MCF 10A (cell line): Measurements from ENCODE around the gene TMEM140. TPM values are rescaled to one million over a fixed set of nuclear protein-coding genes. Genes with fewer than 3 reads are reported as not detected.
"Not testable (repeated sequence)": the region's sequence is repeated elsewhere in the genome, so short reads cannot be mapped to it uniquely, and the experiment has no call there.

Experiments used
- BruUV-seq: library from RNA; stranded (reverse); fragments of 400-500 nt; replicated peaks from 2 replicates; lab custom pipeline; 2021; lab: Mats Ljungman, UMichigan
- CTCF ChIA-PET: fragments of 300-600 bp; sonication (Branson Sonifier 250); formaldehyde crosslinking; extraction: SDS; loops from one replicate; lab custom pipeline; 2021; ENCODE audit warnings: antibody characterized with exemption, inconsistent platforms; lab: Yijun Ruan, JAX
- POLR2A ChIA-PET: fragments of 300-600, 350-650 bp; sonication (Branson Sonifier 250); formaldehyde crosslinking; extraction: SDS; loops from one replicate; lab custom pipeline; 2020; ENCODE audit warnings: antibody characterized with exemption, inconsistent platforms; lab: Yijun Ruan, JAX
- DNase-seq: peaks from one replicate; pipeline ENCODE4 v3.0.0-alpha.2; 2018; ENCODE audit not compliant: unreplicated experiment
- H3K27ac Mint-ChIP-seq: one replicate; pipeline ENCODE4 v1.8.0; 2022; ENCODE audit warnings: mild to moderate bottlenecking, low read depth, mixed read lengths; ENCODE audit not compliant: unreplicated experiment
- H3K27me3 Mint-ChIP-seq: one replicate; pipeline ENCODE4 v1.8.0; 2022; ENCODE audit warnings: mixed read lengths; ENCODE audit not compliant: insufficient read depth, unreplicated experiment
- H3K36me3 Mint-ChIP-seq: one replicate; pipeline ENCODE4 v1.8.0; 2022; ENCODE audit warnings: mild to moderate bottlenecking, moderate library complexity, mixed read lengths; ENCODE audit not compliant: insufficient read depth, unreplicated experiment
- H3K4me1 Mint-ChIP-seq: one replicate; pipeline ENCODE4 v1.8.0; 2022; ENCODE audit warnings: mixed read lengths; ENCODE audit not compliant: insufficient read depth, unreplicated experiment
- H3K4me3 Mint-ChIP-seq: one replicate; pipeline ENCODE4 v1.8.0; 2022; ENCODE audit warnings: mild to moderate bottlenecking, moderate library complexity, mixed read lengths; ENCODE audit not compliant: unreplicated experiment
- H3K9me3 Mint-ChIP-seq: one replicate; pipeline ENCODE4 v1.8.0; 2022; ENCODE audit warnings: mixed read lengths; ENCODE audit not compliant: unreplicated experiment
- intact Hi-C: fragments of 100-400 bp; cut with micrococcal nuclease; formaldehyde crosslinking; loops from 2 replicates; pipeline ENCODE4 v1.14.1; 2022
- total RNA-seq: library from RNA; stranded (reverse); gene quantifications from 2 replicates; pipeline ENCODE4 v1.2.3, GENCODE V29; 2022
- TF ChIP-seq, protein P1 (sequence below): fragments of 200-600 bp; IDR thresholded peaks from one replicate; pipeline ENCODE4 v1.8.0; 2022; ENCODE audit warnings: antibody characterized with exemption, mild to moderate bottlenecking; ENCODE audit not compliant: unreplicated experiment

TMEM140 gene
- total RNA-seq, 1 experiment from 2014 or later, result not detected

DNA sequence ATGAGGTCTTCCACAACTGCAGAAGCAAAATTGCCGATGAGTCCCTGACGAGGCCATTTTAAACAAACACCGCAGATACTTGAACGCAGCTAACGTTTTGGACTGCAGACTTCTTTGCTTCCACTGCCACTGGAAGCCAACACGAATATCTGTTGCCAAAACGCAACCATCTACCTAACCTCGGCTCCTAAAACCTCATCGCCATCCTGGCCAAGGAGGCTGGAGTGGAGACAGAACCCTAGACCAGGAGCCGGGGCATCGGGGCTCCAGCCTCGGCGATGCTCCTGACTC lies 63.0 kb downstream of the TMEM140 start:
- intact Hi-C loops, result loop anchor here (1.0 kb wide), 1 partner anchor 41 kb away; the partner anchor contains the start of gene CYREN
- Mint-ChIP-seq H3K27me3 (no peaks in the 10 kb centered on the region), H3K4me3 (peak overlapping the region; percentile 91), H3K4me1 (no peaks in the 10 kb centered on the region), H3K27ac (peak overlapping the region; percentile 92), H3K36me3 (peaks cover 7% of the 10 kb centered on the region), H3K9me3 (no peaks in the 10 kb centered on the region)
- DNase-seq, result no peak
- POLR2A ChIA-PET, result interaction anchor here (0.7 to 3.5 kb wide), 14 partner anchors 9 to 841 kb away, joined by 3 to 78 read pairs (median 5); partner anchors contain the start of genes BPGM, CNOT4 and CYREN
- TF ChIP-seq, protein P1, sequence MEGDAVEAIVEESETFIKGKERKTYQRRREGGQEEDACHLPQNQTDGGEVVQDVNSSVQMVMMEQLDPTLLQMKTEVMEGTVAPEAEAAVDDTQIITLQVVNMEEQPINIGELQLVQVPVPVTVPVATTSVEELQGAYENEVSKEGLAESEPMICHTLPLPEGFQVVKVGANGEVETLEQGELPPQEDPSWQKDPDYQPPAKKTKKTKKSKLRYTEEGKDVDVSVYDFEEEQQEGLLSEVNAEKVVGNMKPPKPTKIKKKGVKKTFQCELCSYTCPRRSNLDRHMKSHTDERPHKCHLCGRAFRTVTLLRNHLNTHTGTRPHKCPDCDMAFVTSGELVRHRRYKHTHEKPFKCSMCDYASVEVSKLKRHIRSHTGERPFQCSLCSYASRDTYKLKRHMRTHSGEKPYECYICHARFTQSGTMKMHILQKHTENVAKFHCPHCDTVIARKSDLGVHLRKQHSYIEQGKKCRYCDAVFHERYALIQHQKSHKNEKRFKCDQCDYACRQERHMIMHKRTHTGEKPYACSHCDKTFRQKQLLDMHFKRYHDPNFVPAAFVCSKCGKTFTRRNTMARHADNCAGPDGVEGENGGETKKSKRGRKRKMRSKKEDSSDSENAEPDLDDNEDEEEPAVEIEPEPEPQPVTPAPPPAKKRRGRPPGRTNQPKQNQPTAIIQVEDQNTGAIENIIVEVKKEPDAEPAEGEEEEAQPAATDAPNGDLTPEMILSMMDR, result no peak
- CTCF ChIA-PET, result interaction anchor here (0.6 to 2.4 kb wide), 7 partner anchors 35 to 475 kb away, joined by 3 to 5 read pairs (median 3); no protein-coding TSS in a partner anchor
- no TSS peak for BruUV-seq

DNA sequence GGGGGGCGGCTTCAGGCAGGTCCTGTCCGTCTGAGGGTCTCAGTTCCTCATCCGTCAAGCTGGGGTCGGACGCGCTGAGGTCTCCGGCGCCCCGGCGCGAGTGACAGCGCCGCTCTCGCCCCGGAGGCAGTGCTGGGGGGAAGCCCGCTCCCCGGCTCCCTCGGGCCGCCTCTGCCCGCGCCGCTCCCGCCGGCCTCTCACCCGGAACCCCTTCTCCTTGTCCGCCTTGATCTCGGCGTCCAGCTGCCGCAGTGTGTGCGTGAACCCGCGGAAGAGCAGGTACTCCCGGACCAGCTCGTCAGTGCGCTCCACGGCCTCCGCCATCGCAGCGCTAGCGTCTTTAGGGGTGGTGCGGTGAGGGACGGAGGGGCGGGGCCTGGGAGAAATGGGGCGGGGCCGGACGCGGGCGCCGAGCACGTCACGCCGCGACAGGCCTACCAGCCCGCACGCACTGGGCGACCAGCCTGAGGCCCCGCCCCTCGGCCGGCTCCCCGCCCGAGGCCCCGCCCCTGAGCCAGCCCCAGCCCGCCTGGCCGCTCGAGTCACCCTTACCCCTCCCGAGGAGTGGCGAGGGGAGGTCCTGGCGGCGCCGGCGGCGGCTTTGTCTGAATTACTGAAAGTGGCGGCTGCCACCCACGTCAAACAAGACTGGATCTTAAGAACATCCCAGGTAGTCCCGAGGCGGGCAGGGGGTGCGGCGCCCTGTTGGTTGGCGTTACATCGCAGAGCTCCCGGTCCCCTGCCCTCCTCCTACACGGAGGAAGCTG lies 63.5 kb downstream of the TMEM140 start, which contains the start of gene WDR91:
Gene WDR91 (minus strand): TSS at position 348 of the 767 bp plus-strand sequence. CDS start 24 bp downstream, at position 324.
- no peaks in the 10 kb centered on the region for H3K9me3 Mint-ChIP-seq
- intact Hi-C loops, result loop anchor here (1.0 kb wide), 1 partner anchor 41 kb away; the partner anchor contains the start of gene CYREN
- BruUV-seq, result no TSS peak
- peaks cover 1% of the 10 kb centered on the region for H3K36me3 Mint-ChIP-seq
- H3K4me3 Mint-ChIP-seq, result peak within 1 kb of the TSS; percentile 91
- peak; percentile 94 for DNase-seq
- ChIA-PET CTCF (interaction anchor here (0.6 to 1.2 kb wide), 7 partner anchors 36 to 560 kb away, joined by 3 to 5 read pairs (median 3); no protein-coding TSS in a partner anchor), POLR2A (interaction anchor here (0.5 to 3.5 kb wide), 14 partner anchors 9 to 565 kb away, joined by 3 to 78 read pairs (median 5); partner anchors contain the start of genes BPGM, CNOT4 and CYREN)
- TF ChIP-seq, protein P1, result no peak
- no peaks in the 10 kb centered on the region for H3K4me1 Mint-ChIP-seq
- peak within 1 kb of the TSS; percentile 92 for H3K27ac Mint-ChIP-seq
- H3K27me3 Mint-ChIP-seq, result no peaks in the 10 kb centered on the region

DNA sequence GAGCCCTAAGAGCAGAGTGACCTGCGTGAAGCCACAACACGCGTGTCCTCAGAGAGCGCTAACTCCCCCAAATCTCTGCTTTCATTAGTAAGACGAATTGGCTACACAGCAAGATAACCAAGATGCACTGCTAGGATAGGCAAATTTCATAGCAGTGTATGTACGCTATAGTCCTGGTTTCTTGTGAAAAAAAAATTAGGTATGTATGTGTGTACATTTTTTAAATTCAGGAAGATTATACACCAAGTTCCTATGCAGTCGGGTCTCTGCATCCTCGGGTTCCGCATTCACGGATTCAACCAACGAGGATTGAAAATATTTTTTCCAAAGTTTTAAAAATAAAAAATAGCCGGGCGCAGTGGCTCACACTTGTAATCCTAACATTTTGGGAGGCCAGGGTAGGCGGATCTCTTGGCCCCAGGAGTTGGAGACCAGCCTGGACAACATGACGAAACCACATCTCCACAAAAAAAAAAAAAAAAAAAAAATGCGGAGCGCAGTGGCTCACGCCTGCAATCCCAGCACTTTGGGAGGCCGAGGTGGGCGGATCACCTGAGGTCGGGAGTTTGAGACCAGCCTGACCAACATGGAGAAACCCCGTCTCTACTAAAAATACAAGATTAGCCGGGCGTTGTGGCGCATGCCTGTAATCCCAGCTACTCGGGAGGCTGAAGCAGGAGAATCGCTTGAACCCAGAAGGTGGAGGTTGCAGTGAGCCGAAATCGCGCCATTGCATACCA lies 64.2 kb downstream of the TMEM140 start:
- DNase-seq, result peak; percentile 77
- Mint-ChIP-seq H3K4me3 (peak overlapping the region; percentile 91), H3K27ac (peak overlapping the region; percentile 92)
- intact Hi-C loops, result loop anchor here (1.0 kb wide), 1 partner anchor 42 kb away; the partner anchor contains the start of gene CYREN
- H3K9me3 Mint-ChIP-seq, H3K36me3 Mint-ChIP-seq, BruUV-seq, H3K27me3 Mint-ChIP-seq, H3K4me1 Mint-ChIP-seq: not testable (repeated sequence)
- CTCF ChIA-PET, result interaction anchor here (0.6 to 0.7 kb wide), 2 partner anchors 52 to 561 kb away, joined by 3 read pairs; no protein-coding TSS in a partner anchor
- POLR2A ChIA-PET, result interaction anchor here (0.5 to 3.5 kb wide), 8 partner anchors 10 to 566 kb away, joined by 3 to 78 read pairs (median 6); partner anchors contain the start of genes BPGM and CYREN

DNA sequence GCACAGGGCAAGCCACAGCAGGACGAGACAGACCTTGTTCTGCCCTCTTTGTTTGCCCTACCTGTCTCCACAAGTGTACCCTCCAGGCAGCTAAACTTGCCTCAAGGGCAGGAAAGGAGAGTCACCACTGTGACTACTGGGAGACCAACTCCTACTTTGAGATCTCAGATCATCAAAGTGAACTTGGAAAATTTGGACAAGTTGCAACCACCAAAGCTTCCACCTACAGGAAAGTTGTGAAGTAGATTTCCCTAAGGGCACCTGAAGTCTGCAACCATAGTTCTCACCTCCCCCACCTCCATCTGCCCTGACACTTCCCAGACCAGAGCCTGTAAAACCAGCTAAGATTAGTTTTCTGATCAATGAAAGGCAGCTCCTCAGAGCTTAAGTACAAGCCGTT lies 66.0 kb downstream of the TMEM140 start:
- TF ChIP-seq, protein P1, result no peak
- Mint-ChIP-seq H3K27me3 (no peaks in the 10 kb centered on the region), H3K4me1 (no peaks in the 10 kb centered on the region), H3K27ac (no peak overlapping the region), H3K9me3 (no peaks in the 10 kb centered on the region), H3K4me3 (no peak overlapping the region), H3K36me3 (no peaks in the 10 kb centered on the region)
- BruUV-seq, result no TSS peak
- ChIA-PET CTCF (interaction anchor here (0.6 to 2.0 kb wide), 3 partner anchors 43 to 122 kb away, joined by 3 to 9 read pairs (median 4); partner anchors contain the start of gene CYREN), POLR2A (interaction anchor here (1.3 to 2.3 kb wide), 2 partner anchors 36 to 44 kb away, joined by 3 to 8 read pairs; partner anchors contain the start of gene CYREN)
- intact Hi-C loops, result no loop called here
- DNase-seq, result peak; percentile 39
